PFSK-1 (cell line): Measurements from ENCODE around the gene SLC27A4.

Experiments
- FOXP2 ChIP-seq: optimal IDR thresholded peaks from 2 replicates; pipeline ENCODE3; 2011; ENCODE audit warnings: borderline replicate concordance, control low read depth, inconsistent platforms; ENCODE audit not compliant: insufficient read depth; ENCODE audit errors: extremely low read length, extremely low read depth
- POLR2AphosphoS5 ChIP-seq: IDR thresholded peaks from 2 replicates; pipeline ENCODE4 v1.6.1; 2012; ENCODE audit warnings: low read depth, mild to moderate bottlenecking, control low read depth, low read length, moderate library complexity
- SIN3A ChIP-seq: IDR thresholded peaks from 2 replicates; pipeline ENCODE4 v1.6.1; 2012; ENCODE audit warnings: mild to moderate bottlenecking, low read length, moderate library complexity, borderline replicate concordance; ENCODE audit not compliant: insufficient read depth
- TAF1 ChIP-seq: IDR thresholded peaks from 2 replicates; pipeline ENCODE4 v1.6.1; 2012; ENCODE audit warnings: low read length, control low read depth, borderline replicate concordance; ENCODE audit not compliant: insufficient read depth
- TF ChIP-seq, protein P1 (sequence below), 2 experiments: IDR thresholded peaks; 2 replicates each; pipeline versions ENCODE4 v1.6.1 to v1.8.0; 2011 to 2012; ENCODE audit warnings: low read depth in 2 of 2, low read length in 2 of 2, control low read depth in 1 of 2, inconsistent platforms in 1 of 2, mild to moderate bottlenecking in 1 of 2, moderate library complexity in 1 of 2; ENCODE audit not compliant: insufficient read depth in 1 of 2

Gene SLC27A4

DNA sequence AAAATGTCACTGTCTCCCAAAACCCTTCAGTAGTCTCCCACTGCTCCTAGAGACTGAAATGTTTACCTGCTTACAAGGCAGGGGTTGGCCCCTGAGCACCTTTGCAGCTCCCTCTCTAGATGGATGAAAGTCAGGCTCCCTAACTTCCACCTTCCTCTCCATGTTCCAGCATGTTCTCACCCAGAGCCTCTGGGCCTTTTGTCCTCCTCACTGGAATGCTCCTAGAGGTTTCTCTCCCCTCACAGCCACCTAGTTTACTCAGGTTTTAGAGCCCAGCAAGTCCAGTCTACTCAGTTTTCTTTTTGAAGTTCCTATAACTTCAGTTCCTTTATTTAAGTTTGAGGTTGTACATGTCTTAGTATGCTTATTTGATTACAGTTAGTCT is 30.0 kb downstream of the SLC27A4 start:
- TF ChIP-seq SIN3A (no peak), POLR2AphosphoS5 (no peak), FOXP2 (no peak), TAF1 (no peak)
- TF ChIP-seq, protein P1, sequence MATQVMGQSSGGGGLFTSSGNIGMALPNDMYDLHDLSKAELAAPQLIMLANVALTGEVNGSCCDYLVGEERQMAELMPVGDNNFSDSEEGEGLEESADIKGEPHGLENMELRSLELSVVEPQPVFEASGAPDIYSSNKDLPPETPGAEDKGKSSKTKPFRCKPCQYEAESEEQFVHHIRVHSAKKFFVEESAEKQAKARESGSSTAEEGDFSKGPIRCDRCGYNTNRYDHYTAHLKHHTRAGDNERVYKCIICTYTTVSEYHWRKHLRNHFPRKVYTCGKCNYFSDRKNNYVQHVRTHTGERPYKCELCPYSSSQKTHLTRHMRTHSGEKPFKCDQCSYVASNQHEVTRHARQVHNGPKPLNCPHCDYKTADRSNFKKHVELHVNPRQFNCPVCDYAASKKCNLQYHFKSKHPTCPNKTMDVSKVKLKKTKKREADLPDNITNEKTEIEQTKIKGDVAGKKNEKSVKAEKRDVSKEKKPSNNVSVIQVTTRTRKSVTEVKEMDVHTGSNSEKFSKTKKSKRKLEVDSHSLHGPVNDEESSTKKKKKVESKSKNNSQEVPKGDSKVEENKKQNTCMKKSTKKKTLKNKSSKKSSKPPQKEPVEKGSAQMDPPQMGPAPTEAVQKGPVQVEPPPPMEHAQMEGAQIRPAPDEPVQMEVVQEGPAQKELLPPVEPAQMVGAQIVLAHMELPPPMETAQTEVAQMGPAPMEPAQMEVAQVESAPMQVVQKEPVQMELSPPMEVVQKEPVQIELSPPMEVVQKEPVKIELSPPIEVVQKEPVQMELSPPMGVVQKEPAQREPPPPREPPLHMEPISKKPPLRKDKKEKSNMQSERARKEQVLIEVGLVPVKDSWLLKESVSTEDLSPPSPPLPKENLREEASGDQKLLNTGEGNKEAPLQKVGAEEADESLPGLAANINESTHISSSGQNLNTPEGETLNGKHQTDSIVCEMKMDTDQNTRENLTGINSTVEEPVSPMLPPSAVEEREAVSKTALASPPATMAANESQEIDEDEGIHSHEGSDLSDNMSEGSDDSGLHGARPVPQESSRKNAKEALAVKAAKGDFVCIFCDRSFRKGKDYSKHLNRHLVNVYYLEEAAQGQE (IDR thresholded peaks at IDR 0.05; ENCODE audit: insufficient read depth in 1 of 2, low read depth in 2 of 2, low read length in 2 of 2) = no peak

DNA sequence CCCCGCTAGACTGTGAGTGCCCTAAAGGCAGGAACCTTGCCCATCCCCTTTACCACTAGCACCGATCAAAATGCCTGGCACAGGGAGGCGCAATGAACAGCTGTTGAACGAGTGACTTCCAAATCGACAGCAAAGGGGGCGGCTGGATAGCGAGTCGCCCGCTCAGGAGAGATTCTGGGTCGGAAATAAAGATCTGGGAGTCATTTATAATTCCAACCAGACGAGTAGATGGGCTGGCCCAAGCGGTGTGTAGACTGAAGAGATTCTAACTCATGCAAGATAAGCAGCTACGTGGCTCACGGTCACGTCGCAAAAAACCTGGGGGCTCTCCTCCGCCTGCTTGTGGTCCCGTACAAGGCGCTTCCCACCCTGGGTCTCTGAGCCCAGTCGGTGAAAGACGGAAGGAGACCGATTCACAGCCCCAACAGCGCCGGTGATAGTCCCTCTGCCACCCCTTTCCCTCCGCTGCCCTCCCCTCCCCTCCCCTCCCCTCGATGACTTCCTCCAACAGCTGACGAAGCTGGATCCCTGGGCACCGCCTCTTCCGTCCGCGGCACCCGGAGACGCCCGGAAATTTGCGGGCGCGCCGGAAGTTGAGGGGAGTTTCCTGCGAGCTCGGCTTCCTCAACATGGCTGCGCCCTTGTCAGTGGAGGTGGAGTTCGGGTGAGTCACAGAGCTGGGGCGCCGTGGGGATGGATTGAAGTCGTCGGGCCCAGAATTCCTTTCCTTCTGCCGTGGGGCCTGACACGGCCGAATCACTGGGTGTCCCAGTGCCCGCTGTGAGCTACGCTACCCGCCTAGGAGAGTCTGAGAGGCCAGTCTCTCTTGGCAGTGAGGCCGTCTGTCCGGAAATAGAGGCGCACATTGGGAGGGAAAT is 30.7 kb downstream of the SLC27A4 start, which contains the start of gene URM1:
Gene URM1, plus strand, starts transcription at position 623 of the 878 bp plus-strand sequence. Its CDS starts 7 bp downstream, at position 630.
- TF ChIP-seq, protein P1 (IDR thresholded peaks at IDR 0.05; ENCODE audit: insufficient read depth in 1 of 2, low read depth in 2 of 2, low read length in 2 of 2) = no peak
- TF ChIP-seq POLR2AphosphoS5 (peak; percentile 80), FOXP2 (no peak), TAF1 (0 out of 2 replicates have a peak, but pooled peaks have one; percentile 60), SIN3A (0 out of 2 replicates have a peak, but pooled peaks have one; percentile 44)

DNA sequence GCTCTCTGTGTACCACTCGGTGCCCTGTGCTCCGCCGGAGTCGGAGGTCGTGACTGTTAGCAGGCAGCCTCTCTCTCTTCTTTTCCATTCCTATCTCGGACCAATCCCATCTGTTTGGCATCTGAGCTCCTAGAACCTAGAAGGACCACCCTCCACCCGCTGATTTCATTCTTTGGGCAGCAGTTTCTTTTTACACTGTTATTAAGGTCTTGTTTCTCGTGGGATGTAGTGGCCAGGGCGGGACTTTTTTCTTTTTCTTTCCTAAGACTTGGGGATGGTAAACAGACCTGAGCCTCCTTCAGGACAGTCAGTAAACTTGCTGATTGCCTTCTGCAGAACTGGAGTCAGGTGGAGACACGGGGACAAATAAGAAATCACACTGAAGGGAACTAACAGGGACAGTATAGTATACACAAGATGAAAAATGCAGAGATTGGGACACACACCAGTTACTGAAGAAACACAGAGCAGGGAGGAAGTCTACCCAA is 31.3 kb downstream of the SLC27A4 start:
- TF ChIP-seq SIN3A = 0 out of 2 replicates have a peak, but pooled peaks have one; percentile 28
- TF ChIP-seq, protein P1 (IDR thresholded peaks at IDR 0.05; ENCODE audit: insufficient read depth in 1 of 2, low read depth in 2 of 2, low read length in 2 of 2) = no peak
- TF ChIP-seq FOXP2 = no peak
- peak; percentile 15; the same call in 1 of the 2 replicates for TF ChIP-seq TAF1
- TF ChIP-seq POLR2AphosphoS5 = no peak

DNA sequence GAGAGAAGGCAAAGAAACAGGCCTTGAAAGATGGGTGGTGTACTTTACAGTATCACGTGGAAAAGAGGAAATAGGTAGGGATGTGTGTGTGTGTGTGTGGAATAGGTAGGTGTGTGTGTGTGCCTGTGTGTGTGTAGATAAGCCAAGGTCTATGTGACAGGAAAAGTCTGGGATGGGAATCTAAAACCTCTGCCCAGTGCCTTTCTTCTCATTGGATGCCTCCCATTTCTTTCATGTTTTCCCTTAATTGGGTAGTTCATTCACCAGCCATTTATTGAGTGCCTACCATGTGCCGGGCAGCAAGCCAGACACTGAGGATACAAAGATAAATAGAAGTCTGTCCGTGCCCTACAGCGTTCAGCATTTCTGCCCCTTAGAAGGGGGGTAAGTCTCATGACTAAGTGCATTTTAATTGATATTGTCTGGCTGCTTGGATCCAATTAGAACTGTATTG is 31.9 kb downstream of the SLC27A4 start:
- TF ChIP-seq, protein P1 (IDR thresholded peaks at IDR 0.05; ENCODE audit: insufficient read depth in 1 of 2, low read depth in 2 of 2, low read length in 2 of 2) = no peak
- TF ChIP-seq POLR2AphosphoS5 (no peak), SIN3A (no peak), TAF1 (no peak), FOXP2 (no peak)
